GM12875 (cell line): ENCODE data around the gene CNTN4.

Experiments
- H3K4me3 ChIP-seq: one replicate; pipeline ENCODE4 v1.5.1; 2011; ENCODE audit warnings: low read depth, low read length, control low read depth
- TF ChIP-seq, protein P1 (sequence below): IDR thresholded peaks from 2 replicates; pipeline ENCODE4 v1.5.1; 2011; ENCODE audit warnings: low read depth, mild to moderate bottlenecking, control low read depth, inconsistent platforms, low read length, moderate library complexity, borderline replicate concordance; ENCODE audit not compliant: insufficient read depth

CNTN4 gene

DNA sequence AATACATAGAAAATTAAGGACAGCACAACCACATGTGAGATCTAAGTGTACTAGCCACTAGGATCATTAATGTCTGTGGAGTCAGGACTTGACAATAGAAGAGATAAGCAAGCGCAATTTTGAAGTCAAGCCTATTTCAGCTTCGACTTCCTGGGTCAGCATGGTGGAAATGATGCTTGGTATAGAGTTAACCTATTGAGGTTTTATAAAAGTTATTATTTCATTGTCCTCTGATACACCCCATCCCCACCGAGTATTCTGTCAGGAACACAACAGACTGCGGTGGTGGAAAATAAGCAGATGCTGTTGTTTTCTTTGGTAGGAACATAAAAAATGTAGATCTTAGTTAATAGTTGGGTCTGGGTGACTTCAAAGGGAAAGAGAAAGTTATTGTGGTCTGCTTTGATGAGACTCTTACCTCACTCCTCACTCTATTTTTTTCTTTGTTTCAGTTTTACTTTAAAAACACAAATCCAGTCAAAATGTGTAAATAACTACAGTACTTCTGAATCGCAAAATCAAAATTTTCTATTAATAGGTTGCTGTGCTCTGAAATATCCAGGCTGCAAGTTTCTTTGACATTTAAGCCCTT, 929.4 kb downstream of the CNTN4 start:
- TF ChIP-seq, protein P1, sequence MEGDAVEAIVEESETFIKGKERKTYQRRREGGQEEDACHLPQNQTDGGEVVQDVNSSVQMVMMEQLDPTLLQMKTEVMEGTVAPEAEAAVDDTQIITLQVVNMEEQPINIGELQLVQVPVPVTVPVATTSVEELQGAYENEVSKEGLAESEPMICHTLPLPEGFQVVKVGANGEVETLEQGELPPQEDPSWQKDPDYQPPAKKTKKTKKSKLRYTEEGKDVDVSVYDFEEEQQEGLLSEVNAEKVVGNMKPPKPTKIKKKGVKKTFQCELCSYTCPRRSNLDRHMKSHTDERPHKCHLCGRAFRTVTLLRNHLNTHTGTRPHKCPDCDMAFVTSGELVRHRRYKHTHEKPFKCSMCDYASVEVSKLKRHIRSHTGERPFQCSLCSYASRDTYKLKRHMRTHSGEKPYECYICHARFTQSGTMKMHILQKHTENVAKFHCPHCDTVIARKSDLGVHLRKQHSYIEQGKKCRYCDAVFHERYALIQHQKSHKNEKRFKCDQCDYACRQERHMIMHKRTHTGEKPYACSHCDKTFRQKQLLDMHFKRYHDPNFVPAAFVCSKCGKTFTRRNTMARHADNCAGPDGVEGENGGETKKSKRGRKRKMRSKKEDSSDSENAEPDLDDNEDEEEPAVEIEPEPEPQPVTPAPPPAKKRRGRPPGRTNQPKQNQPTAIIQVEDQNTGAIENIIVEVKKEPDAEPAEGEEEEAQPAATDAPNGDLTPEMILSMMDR: no peak
- no peak overlapping the region for H3K4me3 ChIP-seq

DNA sequence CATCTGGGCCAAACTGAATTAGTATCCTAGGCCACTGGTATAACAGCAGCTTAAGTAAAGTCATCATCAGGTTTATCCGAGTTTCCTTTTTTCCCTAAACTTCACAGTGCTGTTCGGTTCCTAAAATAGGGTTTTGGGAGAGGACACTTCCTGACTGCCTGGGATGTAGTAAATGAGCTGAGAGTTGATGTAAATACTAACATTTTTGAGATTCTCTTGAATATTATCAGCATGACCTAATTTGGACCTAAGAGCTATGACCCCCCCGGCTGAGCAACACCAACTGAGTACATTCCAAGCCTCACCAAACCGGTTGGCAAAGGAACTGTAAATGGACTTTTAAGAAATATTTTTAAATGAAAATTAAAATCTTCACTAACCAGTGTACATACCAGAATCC, 932.7 kb downstream of the CNTN4 start:
- TF ChIP-seq, protein P1: no peak

DNA sequence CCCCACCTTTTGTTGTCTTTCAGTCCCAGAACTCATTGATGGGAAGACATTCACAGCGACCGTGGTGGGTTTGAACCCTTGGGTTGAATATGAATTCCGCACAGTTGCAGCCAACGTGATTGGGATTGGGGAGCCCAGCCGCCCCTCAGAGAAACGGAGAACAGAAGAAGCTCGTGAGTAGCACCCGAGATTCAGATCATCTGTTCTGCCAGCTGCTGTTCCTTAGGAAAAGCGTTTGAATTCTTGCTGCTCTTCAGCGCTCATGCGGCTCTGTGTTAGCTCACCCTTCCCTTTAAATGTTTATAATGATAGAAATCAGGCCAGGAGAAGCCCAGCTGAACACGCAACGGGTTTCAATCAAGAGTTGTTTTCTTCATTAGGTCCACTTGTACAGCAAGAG, 938.5 kb downstream of the CNTN4 start:
- TF ChIP-seq, protein P1: no peak
- no peak overlapping the region for H3K4me3 ChIP-seq

More for the DNA sequence above, 932.7 kb downstream of the CNTN4 start:
- no peak overlapping the region for H3K4me3 ChIP-seq

DNA sequence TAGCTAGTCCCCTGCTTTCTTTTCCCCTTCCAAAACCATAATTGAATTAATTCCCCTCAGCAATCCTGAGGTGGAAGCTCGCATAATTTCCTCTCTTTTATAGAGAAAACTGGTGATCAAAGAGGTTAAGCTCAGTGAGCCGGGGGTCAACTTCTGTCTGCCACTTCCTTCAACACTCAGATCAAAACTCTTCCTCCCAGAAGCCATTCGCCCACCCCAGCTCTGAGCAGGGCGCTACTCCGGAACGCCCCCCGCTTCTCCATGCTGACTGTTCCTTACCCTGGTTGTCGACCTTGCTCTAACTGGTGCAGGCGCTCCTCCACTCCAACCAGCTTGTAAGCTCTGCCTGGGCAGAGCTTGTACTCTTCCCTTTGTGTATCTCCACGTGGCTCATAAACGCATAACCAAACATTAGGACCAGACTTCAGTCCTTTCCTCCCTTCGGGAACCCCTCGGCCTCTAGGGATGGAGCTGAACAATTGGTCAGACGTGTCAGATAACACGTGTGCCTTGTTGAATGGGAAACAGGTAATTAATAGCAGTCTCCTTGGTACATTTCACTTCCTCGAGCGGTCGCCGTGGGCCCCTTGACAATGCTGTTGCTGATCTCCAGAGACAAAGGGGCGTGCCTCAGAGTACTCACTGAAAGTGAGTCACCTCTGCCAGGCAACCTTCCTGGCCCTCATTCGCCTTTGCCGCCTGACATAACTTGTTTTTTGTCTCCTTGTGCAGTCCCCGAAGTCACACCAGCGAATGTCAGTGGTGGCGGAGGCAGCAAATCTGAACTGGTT, 939.7 kb downstream of the CNTN4 start:
- H3K4me3 ChIP-seq: no peak overlapping the region
- TF ChIP-seq, protein P1: no peak

DNA sequence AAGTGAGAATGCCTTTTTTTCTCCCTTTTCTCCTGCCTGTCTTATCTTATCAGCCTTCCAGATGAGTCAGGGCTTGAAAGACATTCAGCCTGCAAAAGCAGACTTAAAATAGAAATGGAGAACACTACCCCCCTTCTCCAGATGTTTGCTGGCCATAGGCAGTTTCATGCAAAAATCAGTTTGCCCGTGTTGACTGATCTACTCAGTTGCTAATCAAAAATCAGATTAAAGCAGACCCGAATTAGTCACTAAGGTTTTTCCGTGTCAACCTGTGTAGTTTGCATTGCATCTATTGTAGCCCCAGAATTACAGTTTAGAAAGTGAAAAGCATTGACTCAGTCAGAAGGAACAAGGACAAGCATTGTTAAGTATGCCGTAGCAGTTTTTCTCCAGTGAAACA, 955.3 kb downstream of the CNTN4 start:
- H3K4me3 ChIP-seq: no peak overlapping the region
- TF ChIP-seq, protein P1: no peak

DNA sequence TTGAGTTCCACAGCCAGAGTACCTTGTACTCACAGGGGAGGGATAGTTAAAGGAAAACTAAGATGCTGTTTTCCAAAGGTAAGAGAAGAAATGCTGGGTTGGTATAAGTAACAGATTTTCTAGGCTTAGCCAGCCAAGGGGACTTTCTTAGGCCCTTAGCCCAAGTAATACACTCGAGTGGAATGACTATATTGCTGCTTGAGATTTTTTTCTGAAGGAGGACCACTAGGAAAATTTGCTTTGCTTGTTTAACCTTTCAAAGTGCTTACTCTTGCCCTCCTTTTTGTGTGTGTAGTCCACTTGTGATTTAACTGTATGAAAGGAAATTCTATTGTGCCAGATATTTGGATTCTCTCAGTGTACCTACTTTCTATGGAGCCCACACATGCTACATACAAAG, 961.0 kb downstream of the CNTN4 start:
- H3K4me3 ChIP-seq: no peak overlapping the region
- TF ChIP-seq, protein P1: no peak

DNA sequence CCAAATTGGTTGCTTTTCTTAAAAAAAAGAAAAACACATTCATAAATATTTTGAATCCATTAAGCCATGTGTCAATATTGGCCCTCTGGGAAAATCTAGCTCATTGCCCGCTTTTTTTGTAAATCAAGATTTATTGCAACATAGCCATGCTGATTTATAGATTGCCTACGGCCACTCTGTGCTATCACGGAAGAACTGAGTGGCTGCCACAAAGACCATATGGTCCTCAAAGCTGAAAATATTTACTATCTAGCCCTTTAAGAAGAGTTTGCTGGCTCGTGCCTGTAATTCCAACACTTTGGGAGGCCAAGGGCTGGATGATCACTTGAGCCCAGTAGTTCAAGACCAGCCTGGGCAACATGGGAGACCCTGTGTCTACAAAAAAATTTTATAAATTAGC, 965.6 kb downstream of the CNTN4 start:
- TF ChIP-seq, protein P1: no peak
- H3K4me3 ChIP-seq: no peak overlapping the region
